Lung microvascular endothelial cell (primary cell): ENCODE measurements around the gene GNE. TPM values are rescaled to one million over a fixed set of nuclear protein-coding genes. Genes with fewer than 3 reads are reported as not detected.
"Not testable (repeated sequence)": the region's sequence is repeated elsewhere in the genome, so short reads cannot be mapped to it uniquely, and the experiment has no call there.

Experiments used
- DNase-seq, 2 donors: peaks; one replicate each; pipeline versions ENCODE4 v3.0.0 to v3.0.0-alpha.2; 2010; ENCODE audit warnings: low read depth in 2 of 2
- total RNA-seq: library from RNA; depleted of rRNA; stranded (reverse); fragments of >200 nt; gene quantifications from 2 replicates; pipeline ENCODE4 v1.2.1, GENCODE V29; 2014

The GNE gene
- total RNA-seq, 1 donor from 2014 or later = 13.5 TPM

DNA sequence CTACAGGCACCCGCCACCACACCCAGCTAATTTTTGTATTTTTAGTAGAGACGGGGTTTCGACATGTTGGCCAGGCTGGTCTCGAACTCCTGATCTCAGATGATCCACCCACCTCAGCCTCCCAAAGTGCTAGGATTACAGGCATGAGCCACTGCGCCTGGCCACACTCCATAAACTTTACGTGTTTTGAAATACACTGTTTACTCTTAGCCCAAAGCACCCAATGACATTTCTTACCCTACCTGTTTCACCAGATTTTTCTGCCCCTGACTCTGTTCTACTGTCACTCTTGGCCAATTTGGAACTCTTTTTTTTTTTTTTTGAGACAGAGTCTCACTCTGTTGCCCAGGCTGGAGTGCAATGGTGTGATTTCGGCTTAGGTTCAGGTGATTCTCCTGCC, 15.1 kb upstream of the GNE start:
- not testable (repeated sequence) for DNase-seq

DNA sequence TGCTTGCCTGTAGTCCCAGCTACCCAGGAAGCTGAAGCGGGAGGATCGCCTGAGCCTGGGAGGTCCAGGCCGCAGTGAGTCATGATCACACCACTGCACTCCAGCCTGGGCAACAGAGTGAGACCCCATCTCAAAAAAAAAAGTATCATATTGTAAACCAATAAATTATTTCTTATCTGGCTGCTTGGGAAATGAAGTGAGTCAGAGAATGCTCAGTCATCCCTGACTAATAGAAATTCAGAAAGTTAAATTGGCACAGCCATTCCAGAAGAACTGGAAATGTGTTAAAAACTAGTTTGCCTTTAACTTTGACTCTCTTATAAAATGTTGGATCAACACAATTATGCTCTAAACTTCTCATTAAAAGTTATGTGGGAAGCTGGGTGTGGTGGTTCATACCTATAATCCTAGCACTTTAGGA, 9.8 kb upstream of the GNE start:
- peak in 1 of 2 donors; percentile 36 for DNase-seq

DNA sequence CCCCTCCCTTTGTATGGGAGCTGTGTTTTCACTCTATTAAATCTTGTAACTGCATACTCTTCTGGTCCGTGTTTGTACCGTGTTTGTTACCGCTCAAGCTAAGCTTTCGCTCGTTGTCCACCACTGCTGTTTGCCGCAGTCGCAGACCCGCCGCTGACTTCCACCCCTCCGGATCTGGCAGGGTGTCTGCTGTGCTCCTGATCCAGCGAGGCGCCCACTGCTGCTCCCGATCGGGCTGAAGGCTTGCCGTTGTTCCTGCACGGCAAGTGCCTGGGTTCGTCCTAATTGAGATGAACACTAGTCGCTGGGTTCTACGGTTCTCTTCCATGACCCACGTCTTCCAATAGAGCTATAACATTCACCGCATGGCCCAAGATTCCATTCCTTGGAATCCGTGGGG, 6.6 kb upstream of the GNE start:
- DNase-seq = no peak

DNA sequence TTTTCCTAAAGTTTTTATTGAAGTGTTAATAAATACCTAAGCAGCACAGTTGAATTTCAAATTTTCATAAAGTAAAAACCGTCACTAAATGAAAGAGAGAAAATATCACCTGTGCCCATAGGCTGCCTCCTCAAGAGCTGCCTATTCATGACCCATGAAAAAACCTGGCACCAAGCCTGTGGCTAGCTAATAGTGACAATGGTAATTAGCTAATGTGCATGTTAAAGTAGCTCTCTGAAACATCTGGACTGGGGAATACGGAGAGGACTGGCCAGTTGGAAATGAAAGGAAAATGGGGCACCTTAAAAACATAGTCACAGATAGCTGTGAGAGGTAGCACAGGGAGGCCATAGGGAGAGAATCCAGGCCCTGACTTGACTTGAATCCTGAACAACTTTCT, 5.4 kb upstream of the GNE start:
- DNase-seq = no peak

DNA sequence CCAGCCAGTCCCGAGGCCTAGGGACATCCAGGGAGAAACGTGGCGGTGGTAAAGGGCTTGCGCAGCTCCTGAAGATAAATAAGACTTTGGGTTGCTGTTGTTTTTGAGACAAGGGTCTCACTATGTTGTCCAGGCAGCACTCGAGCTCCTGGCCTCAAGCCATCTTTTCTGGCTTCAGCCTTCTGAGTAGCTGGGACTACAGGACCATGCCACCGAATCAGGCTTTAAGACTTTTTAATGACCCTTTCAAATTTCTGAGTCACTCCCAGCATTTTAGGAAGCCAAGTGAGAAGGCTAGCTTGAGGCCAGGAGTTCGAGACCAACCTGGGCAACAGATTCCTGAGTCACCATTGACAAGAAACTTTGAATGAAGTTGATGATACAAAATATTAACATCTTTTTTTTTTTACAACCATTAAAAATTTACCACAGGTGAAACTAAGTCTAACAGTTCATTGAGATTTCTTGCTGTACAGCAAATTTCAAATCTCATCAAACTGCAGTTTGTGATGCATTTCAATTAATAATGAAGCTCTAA, 817 bp upstream of the GNE start:
- DNase-seq = no peak

DNA sequence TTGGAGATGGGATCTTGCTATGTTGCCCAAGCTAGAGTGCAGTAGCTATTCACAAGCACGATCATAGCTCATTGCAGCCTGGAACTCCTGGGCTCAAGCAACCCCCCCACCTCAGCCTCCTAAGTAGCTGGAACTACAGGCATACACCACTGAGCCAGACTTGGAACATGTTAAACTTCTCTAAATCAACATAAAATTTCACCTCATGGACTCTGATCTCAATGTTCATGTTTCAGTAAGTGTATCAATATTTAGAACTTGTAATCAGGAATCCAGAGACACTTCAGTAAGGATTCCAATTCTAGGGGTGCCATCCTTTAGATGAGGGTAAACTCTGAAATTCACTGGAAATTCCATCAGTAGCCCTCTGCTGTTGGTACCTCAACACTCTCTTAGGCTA, 6.8 kb downstream of the GNE start:
- DNase-seq = no peak

DNA sequence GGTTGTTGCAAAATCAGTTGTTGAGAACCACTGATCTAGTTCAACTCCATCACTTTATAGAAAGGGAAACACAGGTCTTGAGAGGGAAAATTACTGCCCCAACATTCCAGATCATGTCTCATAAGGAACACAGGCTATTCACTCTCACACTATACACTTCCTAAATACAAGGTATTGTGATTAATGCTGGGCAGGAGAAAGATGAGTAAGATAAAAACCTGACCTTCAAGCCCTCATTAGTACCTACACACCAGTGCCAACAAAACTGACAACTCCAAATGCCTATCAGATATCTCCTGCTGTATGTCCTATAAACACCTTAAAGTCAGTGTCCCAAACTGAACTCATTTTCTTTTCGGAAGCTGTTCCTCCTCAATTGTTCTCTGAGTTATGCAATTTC, 8.2 kb downstream of the GNE start:
- DNase-seq = peak in 1 of 2 donors; percentile 5

DNA sequence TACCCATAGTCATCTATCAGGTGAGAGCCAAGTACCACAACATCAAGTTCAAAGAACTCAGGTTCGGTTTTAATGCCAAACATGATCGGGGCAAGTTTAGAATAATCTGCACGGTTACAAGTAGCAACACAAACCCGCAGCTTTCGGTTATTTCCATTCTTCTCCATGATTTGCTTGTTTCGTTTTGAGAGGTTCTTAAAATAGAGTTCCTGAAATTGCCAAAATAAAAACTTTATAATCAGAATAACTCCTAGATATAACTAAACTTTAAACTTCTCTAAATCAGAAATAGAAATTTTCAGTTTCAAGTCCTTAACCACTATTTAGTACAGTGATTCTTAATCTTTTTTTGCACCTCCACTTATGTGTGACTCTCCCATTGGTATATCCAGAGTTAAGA, 9.1 kb downstream of the GNE start:
- no peak for DNase-seq

DNA sequence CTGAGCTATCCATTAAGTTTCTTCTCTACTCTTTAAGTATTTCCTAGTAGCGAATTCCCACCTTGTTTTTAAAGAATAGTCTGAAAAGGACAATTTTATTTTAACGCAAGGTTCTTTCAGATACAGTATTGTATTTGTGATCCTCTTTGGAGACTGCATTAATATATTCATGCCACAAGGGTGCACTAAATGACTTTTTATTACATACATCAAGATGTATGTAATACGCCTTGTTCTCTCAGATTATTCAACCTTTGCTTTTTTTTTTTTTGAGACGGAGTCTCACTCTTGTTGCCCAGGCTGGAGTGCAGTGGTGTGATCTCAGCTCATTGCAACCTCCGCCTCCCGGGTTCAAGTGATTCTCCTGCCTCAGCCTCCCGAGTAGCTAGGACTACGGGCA, 10.2 kb downstream of the GNE start:
- peak; percentile 54 to 65 for DNase-seq

DNA sequence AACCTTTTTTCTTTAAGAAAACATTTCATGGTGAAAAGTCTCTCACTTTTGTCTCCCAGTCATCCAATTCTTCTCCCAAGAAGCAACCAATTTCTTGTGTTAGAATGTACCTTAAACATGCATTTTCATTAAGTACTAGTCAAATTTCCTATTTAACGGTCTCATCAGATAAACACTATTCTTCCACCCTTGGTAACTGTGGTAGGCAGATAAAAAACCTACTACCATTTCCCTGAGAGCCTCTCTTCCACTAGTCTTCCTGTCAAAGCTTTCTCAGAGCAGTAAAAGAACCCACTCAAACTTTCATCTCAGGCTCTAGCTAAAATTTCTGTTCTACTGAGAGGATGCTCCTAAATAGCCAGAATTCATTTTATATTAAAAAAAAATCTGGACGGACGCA, 10.9 kb downstream of the GNE start:
- DNase-seq = no peak

DNA sequence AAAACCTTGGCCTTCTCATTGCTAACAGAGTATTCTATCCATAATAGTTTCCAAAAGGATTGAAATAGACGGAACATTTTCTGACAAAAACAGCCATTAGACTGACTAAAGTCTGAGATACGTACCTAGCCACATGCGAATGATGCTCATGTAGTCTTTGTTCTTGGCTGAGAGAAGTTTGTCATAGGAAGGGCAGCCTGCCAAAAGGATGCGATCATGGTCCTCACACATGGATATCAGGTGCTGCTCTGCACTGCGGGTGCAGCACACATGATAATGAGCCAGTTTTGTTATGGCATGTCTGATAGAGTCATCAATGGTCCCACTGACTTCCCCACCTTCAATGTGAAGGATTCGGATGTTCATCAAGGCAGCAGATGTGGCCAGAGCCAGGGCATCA, 12.3 kb downstream of the GNE start:
- no peak for DNase-seq

DNA sequence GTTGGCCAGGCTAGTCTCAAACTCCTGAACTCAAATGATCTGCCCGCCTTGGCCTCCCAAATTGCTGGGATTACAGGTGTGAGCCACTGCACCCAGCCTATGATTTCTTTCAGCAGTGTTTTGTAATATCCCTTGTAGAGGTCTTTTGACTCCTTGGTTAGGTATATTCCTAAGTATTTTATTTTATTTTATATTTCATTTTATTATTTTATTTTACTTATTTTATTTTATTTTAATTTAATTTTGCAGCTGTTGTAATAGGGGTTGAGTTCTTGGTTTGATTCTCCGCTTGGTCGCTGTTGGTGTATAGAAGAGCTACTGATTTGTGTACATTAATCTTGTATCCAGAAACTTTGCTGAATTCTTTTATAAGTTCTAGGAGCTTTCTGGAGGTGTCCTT, 18.6 kb downstream of the GNE start:
- not testable (repeated sequence) for DNase-seq

DNA sequence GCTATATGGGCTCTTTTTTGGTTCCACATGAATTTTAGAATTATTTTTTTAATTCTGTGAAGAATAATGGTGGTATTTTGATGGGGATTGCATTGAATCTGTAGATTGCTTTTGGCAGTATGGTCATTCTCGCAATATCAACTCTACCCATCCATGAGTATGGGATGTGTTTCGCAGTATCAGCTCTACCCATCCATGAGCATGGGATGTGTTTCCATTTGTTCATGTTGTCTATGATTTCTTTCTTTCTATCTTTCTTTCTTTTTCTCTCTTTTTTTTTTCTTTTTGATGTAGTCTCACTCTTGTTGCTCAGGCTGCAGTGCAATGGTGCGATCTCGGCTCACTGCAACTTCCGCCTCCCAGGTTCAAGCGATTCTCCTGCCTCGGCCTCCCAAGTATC, 19.0 kb downstream of the GNE start:
- DNase-seq = not testable (repeated sequence)

DNA sequence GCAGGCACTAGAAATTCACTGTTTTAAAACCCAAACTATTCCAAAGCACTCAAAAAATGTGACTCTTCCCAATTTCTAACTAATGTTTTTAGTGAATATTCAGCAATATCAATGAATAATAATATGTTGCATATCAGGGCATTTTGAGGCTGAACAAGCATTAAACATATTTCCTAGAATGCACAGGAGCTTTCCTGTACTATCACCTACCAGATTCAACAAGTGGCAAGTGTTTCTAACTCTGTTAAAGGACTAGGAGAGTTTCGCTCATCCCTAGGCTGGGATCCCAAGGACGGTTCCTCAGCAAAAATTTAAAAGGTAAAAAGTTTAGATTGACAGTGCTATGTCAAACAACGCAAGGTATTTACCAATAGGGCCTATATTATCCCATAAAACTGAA, 21.0 kb downstream of the GNE start:
- no peak for DNase-seq

DNA sequence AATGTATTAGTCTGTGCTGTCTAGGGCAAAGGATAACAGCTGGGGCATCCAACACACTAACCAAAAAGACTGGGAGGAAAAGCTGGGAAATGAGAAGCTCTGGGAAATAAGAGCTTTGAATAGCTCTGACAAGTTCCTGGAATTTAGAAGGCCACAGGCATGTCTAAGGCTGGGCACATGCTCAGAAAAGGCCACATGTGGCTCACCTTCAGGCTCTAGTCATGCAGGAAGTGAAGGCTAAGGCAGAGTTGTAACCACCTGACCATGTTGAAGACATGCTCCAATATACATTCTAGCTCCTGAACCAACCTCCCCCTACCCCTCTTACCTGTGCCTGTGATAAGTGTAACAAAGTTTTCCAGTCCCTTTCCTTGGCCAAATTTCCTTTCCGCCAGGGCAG, 35.8 kb downstream of the GNE start:
- no peak for DNase-seq

DNA sequence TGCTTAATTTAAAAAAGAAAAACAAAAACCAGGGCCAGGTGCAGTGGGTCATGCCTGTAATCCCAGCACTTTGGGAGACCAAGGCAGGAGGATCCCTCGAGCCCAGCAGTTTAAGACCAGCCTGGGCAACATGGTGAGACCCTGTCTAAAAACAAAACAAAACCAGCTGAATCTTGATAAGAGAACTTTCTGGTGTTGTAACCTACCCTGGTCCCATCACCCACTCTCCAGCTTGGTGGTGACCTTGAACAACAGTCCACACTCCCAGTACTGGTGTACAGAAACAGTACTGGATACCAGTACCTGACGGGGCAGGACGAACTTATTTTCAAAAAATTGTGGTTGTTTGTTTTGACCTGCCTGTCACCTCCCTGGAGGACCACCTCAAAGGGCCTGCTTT, 36.6 kb downstream of the GNE start:
- no peak for DNase-seq

DNA sequence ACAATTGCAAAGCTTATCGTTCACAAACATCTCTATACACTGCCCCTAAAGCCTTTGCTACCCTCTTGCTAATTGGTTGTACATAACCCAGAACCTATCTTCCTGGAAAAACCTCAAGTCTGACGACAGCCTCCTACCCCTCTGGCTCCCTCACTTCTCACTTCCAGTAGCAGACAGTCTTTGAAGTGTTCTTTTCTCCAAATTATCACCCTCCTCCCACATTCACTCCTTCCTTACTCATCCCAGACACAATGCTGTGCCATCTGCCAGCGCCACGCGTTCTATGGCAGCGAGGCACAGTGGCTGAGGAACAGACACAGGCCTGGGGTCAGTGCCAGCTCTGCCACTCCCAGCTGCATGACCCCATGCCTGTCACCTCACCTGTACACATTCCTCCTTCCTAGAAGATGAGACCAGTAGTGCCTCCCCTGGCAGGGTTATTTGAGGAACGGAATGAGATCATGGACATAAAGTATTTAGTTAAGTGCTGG, 39.8 kb downstream of the GNE start:
- DNase-seq = no peak

DNA sequence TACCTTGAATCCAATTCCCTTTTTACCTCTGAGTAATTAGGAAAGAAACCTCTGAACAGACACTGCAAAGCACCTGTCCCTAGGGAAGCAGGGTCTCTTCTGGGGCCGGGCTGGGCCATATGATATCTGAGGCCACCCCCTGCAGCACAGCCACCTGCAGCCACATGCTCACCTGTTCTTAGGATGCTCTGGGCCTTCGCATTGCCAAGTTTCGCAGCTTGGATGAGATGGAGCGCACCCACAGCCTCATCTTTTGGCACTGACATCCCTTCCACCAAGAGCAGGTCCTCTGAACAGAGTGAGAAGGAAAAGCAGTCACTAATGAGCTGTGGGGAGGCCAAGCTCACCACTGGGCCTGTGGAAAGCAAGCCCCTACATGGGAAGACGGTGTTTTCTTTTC, 40.2 kb downstream of the GNE start:
- DNase-seq = no peak

DNA sequence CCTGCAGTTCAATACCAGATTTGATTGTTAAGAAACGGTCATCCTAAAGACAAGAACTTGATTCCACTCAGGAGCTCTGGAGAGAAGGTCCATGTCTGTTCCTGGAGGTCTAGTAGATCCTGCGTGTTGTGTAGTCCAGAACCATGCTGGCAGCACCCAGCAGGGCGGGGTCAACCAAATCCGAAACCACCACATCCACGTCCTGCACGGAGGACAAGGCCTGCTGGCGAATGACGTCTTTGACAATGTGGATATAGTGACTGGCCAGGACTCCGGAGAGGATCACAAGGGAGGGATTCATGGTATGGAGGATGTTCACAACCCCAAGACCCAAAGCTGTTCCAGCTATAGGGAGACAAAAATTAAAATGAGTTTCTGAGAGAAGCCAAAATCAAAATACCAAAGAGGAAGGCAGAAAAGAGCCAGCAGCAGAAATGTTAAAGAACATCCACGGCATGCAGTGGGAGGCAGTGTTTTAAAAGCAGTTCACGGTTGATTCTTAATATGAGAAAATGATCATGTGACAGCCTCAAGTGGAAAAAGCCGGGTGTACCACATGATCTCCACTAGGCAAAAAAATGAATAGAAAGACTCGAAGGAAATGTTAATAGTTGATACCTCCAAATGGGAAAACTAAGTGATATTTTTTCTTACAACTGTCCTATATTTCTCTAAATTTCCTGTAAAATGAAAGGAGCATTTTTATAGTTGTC, 40.8 kb downstream of the GNE start:
- DNase-seq = no peak

DNA sequence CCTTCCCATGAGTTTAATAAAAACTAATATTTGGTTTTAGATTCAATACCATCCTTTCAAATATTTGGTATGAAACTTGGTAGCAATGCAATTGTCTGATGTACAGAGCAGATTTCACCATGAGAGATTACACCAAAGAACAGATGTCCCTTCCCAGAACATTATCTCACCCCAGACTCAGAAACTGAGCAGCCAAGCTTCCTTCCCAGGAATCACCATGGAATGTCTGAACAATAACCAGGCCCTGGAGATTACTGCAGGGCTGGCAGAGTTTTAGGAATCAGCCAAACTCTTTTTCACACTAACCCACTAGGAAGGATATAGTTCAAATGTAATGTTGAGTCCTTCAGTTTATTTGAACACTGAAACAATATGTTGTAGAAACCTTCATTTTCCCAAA, 43.7 kb downstream of the GNE start:
- DNase-seq = peak in 1 of 2 donors; percentile 56

DNA sequence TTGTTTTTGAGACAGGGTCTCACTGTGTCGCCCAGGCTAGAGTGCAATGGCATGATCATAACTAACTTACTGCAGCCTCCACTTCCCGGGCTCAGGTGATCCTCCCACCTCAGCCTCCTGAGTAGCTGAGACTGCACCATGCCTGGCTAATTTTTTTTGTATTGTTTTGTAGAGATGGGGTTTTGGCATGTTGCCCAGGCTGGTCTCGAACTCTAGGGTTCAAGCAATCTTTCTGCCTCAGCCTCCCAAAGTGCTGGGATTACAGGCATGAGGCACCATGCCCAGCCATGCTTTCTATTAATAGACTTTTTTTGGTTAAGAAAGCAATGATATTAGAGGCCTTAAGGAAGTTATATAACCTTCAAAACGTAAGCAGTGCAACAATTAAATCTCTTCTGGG, 44.3 kb downstream of the GNE start:
- no peak for DNase-seq

DNA sequence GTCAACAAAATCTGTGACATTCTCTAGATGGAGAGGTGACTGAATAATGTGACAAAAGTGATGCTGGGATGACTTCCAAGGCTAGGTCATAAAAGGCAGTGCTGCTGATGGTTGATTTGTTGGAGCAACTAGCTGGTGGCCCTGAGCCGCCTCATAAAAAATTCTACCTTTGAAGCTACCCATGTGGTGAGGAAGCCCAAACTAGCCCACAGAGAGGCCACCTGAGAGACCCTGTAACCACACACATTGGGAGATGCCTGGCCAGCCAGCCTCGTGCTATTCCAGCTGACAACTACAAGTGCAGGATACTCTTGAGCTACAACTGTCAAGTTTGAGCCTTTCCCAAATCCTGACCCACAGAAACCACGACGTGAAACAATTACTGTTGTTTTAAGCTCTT, 44.9 kb downstream of the GNE start:
- DNase-seq = no peak

DNA sequence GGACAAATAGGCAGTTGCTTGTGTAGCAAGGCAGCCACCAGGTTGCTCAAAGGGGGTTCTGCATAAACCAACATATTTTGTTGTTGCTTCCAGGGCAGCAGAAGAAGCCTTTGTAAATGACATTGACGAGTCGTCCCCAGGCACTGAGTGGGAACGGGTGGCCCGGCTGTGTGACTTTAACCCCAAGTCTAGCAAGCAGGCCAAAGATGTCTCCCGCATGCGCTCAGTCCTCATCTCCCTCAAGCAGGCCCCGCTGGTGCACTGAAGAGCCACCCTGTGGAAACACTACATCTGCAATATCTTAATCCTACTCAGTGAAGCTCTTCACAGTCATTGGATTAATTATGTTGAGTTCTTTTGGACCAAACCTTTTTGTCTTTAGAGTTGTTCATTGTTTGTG, 46.7 kb downstream of the GNE start:
- DNase-seq = no peak

DNA sequence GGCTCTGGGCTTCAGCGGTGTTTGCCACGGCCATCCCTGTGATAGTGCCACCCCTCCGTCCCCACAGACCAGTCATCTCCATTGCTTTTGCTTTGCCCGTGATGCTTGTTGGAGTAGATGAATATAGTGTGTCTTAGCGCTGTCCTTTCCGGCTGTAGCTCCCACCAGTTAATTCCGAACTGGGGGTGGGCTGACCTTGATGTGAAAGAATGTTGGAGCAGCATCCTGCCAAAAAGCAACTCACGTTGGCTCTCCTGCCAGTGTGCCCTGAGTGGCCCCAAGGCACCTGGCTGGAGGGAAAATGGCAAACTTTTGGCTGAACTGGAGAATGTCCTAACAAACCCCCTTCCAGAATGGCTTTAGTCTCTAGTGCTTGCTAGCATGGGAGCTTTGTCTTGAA, 47.5 kb downstream of the GNE start:
- no peak for DNase-seq
